ENCODE data around the gene TRIM40. TPM values are rescaled to one million over a fixed set of nuclear protein-coding genes. Genes with fewer than 3 reads are reported as not detected.

TRIM40 gene
- total and polyA plus RNA-seq, 2 of the 13 experiments (the other 11 are each of a cell fraction or from before 2014, with no cell fraction given) = 0.58 TPM; not detected in 1

DNA sequence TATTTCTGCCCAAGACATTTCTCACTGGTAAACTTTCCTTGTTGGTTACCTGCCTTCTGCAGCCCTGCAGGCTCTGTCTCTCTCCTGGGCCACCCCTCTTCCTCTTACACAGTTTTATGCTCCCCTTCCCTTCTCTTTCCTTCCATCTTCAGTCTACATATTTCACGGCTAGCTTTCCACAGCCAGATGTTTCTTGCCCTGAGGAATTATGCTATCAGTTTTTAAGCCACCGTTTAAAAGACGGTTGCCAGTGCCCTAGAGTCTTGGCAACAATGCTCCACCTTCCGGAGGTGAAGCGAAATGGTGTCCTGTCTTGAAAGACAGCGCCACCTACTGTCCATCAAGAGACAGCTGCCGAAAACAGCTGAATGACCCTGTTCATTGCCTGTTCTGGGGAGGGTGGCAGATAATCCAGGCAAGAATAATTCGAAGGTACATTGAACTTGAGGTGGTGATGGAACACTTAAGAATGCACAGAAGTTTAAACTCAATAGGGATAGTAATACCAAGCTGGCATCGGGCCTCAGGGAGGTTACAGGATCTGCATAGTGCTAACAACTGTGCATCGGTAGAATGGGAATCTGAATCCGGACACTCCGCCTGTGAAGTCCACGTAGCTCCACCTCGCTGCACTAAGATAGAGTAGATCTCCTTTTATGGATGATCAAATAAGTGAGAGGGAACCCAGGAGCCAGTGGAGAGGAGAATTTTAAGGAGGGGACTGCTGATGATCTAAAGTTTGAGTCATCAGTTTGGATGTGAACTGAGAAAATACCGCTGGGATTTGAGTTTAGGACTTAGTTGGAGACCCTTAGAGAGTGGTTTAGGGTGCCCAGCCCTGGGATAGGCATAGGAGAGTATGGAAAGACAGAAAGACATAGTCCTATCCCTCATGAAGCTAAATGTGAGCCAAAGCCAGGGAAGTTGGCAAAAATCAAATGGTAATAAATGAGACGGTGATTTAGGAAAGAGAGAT, 4.8 kb upstream of the TRIM40 start (continued):
- TF ChIP-seq, protein P1, sequence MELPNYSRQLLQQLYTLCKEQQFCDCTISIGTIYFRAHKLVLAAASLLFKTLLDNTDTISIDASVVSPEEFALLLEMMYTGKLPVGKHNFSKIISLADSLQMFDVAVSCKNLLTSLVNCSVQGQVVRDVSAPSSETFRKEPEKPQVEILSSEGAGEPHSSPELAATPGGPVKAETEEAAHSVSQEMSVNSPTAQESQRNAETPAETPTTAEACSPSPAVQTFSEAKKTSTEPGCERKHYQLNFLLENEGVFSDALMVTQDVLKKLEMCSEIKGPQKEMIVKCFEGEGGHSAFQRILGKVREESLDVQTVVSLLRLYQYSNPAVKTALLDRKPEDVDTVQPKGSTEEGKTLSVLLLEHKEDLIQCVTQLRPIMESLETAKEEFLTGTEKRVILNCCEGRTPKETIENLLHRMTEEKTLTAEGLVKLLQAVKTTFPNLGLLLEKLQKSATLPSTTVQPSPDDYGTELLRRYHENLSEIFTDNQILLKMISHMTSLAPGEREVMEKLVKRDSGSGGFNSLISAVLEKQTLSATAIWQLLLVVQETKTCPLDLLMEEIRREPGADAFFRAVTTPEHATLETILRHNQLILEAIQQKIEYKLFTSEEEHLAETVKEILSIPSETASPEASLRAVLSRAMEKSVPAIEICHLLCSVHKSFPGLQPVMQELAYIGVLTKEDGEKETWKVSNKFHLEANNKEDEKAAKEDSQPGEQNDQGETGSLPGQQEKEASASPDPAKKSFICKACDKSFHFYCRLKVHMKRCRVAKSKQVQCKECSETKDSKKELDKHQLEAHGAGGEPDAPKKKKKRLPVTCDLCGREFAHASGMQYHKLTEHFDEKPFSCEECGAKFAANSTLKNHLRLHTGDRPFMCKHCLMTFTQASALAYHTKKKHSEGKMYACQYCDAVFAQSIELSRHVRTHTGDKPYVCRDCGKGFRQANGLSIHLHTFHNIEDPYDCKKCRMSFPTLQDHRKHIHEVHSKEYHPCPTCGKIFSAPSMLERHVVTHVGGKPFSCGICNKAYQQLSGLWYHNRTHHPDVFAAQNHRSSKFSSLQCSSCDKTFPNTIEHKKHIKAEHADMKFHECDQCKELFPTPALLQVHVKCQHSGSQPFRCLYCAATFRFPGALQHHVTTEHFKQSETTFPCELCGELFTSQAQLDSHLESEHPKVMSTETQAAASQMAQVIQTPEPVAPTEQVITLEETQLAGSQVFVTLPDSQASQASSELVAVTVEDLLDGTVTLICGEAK (IDR thresholded peaks at IDR 0.05) = no peak
- TF ChIP-seq, protein P1 (CRISPR knock-in tag; IDR thresholded peaks at IDR 0.05) = no peak
- peak; percentile 29 for TF ChIP-seq JARID2 (CRISPR knock-in tag; IDR thresholded peaks at IDR 0.05; ENCODE audit: insufficient replicate concordance)
- TF ChIP-seq ZBTB1 (CRISPR knock-in tag; IDR thresholded peaks at IDR 0.05; ENCODE audit: borderline replicate concordance) = no peak
- no peak for TF ChIP-seq ZFP1 (CRISPR knock-in tag; IDR thresholded peaks at IDR 0.05)
- TF ChIP-seq, protein P2, sequence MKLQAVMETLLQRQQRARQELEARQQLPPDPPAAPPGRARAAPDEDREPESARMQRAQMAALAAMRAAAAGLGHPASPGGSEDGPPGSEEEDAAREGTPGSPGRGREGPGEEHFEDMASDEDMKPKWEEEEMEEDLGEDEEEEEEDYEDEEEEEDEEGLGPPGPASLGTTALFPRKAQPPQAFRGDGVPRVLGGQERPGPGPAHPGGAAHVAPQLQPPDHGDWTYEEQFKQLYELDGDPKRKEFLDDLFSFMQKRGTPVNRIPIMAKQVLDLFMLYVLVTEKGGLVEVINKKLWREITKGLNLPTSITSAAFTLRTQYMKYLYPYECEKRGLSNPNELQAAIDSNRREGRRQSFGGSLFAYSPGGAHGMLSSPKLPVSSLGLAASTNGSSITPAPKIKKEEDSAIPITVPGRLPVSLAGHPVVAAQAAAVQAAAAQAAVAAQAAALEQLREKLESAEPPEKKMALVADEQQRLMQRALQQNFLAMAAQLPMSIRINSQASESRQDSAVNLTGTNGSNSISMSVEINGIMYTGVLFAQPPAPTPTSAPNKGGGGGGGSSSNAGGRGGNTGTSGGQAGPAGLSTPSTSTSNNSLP (IDR thresholded peaks at IDR 0.05; ENCODE audit: low read depth, low read length) = no peak
- TF ChIP-seq ARID2 (CRISPR knock-in tag; IDR thresholded peaks at IDR 0.05; ENCODE audit: borderline replicate concordance) = no peak
- no peak for TF ChIP-seq ZSCAN22 (CRISPR knock-in tag; IDR thresholded peaks at IDR 0.05)
- TF ChIP-seq FOXA3 (CRISPR knock-in tag; IDR thresholded peaks at IDR 0.05) = peak; percentile 68
- TF ChIP-seq FOXO1 (CRISPR knock-in tag; IDR thresholded peaks at IDR 0.05) = peak; percentile 64; the same call in 1 of the 2 replicates
- TF ChIP-seq, protein P3, sequence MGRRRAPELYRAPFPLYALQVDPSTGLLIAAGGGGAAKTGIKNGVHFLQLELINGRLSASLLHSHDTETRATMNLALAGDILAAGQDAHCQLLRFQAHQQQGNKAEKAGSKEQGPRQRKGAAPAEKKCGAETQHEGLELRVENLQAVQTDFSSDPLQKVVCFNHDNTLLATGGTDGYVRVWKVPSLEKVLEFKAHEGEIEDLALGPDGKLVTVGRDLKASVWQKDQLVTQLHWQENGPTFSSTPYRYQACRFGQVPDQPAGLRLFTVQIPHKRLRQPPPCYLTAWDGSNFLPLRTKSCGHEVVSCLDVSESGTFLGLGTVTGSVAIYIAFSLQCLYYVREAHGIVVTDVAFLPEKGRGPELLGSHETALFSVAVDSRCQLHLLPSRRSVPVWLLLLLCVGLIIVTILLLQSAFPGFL (CRISPR knock-in tag; IDR thresholded peaks at IDR 0.05) = no peak
- no peak for TF ChIP-seq ZBTB3 (CRISPR knock-in tag; IDR thresholded peaks at IDR 0.05; ENCODE audit: borderline replicate concordance, low read depth)
- peak; percentile 52 for TF ChIP-seq ZNF781 (CRISPR knock-in tag; IDR thresholded peaks at IDR 0.05; ENCODE audit: borderline replicate concordance, not compliant biosample characterization)
- TF ChIP-seq PHF8 (CRISPR knock-in tag; IDR thresholded peaks at IDR 0.05) = peak; percentile 44; the same call in 1 of the 2 replicates
- no peak for TF ChIP-seq POLR2AphosphoS2 (IDR thresholded peaks at IDR 0.05; ENCODE audit: low read depth, low read length)

All from HepG2 (cell line).